ENCODE measurements around the gene DVL2.

DVL2 gene

DNA sequence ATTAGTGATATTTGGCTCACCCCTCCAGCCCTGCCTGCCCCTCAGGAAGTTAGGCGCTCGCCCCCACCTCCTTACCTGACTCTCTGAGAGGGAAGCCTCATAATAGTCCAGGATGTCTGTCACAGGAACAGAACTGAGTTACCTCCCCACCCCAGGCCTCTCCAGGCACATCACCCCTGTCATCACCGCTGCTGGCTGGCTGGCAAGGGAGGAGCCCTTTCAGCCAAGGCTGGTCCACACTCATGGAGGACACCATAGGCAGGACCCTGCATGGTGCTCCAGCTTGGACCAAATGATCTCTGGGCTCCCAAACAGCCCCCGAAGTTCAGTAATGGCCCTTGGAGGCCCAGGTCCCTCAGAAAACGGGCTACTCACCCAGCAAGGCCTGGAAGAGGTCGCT lies 16.2 kb downstream of the DVL2 start:
- no peak for DNase-seq

DNA sequence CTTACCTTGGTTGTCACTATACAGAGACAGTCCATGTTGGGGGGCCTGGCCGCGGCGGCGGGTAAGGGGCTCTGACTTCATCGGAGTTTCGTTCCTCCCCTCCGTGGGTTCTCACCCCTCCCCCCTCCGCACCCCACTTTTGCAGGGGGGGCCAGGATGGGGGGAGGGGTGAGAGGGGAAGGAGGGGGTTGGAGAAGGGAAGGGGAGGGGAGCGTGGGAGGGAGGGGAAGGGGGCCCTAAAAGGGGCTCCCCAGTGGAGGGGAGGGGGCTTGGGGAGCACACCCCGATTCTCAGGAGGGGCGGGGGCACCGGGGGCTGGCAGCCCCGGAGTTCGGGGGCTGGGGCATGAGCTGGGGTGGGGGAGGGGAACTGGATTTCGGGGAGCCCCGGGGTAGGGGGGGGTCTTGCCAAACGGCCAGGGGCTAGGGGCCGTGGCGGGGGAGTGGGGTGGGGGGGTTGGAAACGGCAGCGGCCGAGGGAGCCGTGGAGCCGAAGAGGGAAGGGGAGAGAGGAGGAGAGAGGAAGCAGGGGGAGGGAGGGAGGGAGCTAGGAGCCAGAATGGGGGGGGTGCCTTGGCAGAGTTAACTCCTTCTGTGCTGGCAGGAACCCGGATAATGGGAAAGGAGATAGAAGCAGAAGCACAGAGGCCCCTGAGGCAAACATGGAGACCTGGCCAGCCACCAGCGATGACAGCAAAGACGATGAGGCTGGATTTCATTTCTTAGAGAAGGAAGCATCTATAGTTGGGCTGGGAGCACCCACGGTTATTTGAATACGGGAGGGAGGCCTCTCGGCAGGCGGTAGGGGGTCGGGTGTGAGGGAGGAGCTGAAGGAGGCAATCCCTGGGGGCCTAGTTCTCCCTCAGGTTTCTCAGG lies 17.0 kb downstream of the DVL2 start:
- peak; percentile 73 for DNase-seq

DNA sequence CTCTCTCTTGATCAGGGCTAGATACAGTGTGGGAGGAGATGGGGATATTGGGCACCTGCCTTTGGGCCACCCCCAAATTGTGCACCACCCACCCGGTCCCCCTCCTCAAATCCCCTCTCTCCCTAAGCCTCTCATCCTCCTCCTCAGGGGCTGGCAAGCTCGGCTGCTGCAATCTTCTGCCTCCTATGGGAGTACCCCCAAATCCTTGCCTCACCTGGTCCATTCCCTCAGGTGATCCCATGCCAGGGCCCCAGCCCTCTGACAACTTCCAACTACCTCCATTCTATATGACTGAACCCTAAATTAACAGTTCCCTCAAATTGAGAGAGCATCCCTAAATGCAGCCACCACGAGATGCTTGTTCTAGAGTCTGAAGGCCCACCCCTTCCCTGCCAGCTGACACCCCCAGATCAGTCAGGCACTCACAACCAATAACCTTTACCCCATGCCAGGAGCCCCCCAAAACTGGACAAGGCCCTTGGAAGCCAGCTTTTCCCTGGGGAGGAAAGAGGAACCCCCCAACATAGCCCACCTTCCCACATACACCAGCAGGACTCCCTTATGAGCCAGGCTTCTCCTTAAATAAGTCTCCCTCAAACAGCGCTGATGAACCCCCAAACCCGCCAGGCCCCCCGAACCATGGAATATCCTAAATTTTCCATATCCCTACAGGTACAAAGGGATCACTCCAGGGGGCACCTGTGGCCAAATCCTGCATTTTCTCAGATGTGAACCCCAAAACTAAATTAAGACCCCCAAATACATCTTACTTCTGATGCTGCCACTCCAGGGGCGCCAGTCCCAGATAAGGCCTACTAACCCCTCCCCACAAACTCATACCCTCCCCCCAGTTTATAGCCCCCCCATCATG lies 17.8 kb downstream of the DVL2 start:
- DNase-seq = no peak

DNA sequence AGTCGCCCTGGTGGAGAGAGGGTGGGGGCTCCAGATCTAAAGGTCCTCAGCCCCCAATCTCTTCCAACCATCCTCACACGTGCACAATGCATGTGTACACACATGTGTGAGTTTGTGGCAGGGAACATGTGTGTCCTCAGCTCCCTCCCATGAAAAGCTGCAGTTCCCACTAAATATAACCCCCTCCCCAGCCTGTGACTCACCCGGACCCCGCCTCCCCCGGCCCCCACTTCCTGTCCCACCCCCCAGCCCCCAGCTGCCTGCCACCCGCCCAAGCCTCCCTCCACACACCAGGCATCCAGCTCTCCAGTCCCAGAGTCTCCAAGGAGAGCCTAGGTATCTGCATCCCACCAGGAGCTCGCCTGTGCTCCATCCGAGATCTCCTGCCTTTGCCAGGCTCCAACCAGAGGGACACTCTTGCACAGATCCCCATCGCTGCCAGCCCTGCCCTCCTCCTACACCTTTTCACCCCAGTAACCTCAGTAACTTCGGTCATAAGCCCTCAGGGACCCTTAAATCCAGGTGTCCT lies 18.6 kb downstream of the DVL2 start:
- no peak for DNase-seq

DNA sequence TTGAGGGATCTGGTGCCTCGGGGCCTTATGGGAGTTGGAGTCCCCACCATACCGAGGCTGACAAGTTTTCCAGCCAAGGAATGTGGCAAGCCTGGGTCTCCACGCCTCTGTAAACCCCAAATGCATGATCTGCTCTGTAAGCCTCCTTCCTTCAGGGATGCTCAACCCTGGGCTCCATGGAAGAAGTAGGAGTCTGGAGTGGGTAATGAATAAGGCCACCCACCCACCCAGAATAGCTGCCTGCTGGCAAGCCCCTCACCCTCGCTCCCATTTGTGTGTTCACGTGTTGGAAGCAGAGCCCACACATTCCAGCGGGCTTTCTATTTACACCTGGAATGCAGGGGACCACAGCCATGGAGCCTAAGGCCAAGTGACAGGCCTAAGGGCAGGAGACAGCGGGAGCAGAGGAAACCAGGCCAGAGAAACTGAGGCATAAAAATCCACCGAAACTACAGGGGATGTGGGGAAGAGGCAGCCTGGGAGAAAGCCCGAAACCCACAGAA lies 19.1 kb downstream of the DVL2 start:
- DNase-seq = no peak

DNA sequence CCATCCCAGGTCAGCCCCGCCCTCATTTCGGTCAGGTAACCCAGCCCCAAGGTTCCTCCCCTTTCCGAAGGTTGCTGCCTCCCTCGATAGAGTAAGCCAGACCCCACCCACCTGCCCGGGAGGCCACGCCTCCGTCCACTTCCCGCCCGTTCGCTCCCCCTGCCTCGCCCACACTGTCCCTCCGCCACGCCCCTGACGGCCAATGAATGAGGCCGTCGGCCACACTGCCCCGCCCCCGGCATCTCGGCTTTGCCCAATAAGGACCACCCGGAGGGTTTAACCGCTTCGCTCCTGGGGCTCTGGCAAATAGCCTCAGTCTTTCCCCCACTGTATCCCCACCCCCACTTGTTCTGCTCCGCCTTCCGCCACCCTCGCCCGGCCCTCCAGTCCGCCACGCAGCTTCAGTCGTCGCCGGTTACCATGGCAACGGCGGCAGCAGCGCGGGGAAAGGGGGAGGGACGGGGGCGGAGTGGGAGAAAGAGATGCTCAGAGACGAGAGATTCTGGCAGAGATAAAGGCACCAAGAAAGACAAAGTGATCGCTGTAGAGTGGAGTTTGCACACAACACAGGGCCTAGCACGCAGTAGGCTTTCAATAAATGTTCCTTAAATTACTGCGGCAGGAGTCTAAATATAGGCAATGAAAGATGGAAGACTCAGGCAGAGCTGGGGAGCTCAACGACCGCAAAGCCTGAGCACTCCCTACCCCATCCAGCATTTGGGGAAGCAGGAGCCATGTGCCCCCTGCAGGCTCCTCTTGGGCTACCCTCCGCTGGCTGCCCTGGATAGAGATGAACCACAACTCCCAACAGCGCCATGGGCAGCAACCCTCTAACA lies 19.8 kb downstream of the DVL2 start:
- peak; percentile 98 for DNase-seq

DNA sequence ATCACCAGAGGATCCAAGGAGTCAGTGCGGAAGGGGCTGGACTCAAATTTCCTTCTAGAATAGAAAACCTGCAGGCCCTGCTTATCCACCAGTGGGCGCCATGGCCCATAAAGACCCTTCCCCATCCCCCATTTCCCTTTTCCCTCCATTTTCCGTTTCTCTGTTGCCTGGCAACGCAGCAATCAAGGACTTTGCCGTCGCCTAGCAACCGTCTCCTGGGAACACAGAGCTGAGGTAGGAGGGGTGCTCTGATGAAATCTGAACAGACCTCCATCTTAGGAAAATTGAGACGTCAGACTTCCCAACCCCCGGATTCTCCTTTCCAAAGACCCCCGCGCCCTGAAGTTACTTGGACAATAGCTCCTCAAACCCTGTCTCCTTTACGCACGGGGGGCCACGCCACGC lies 20.4 kb downstream of the DVL2 start:
- peak; percentile 67 for DNase-seq

DNA sequence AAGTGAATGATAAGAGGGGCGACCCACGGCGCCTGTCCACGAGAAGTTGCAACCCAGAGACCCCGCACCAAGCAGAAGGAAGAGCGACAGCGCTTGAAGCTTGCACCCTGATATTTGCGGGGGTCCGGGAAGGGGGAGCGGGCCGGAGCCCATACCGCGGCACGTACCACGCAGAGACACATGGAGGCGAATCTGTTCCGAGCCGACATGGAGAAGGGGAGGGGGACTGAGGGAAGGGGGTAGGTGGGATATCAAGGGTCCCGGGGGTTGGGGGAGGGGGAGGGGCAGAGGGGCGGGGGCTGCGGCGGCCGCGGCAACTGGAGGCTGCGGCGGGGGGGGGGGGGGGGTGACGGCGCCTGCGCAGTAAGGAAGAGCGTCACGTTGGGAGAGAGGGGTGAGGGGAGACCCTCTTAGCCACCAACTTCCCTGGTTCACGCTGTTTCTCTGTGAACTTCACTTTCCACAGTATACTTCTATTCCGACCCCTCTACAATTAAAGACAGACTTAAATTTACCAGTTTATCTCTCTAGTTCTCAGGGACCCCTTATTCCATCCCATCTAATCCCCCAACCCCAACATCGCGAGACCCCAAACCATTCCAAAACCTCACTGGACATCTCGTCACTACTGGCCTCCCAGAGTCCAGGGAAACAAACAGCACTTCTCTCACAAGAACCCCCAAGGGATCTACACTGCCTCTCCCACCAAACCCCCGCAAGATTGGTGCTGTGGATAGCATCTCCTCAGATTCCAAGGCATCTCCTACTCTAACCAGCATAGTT lies 22.6 kb downstream of the DVL2 start:
- no peak for DNase-seq

DNA sequence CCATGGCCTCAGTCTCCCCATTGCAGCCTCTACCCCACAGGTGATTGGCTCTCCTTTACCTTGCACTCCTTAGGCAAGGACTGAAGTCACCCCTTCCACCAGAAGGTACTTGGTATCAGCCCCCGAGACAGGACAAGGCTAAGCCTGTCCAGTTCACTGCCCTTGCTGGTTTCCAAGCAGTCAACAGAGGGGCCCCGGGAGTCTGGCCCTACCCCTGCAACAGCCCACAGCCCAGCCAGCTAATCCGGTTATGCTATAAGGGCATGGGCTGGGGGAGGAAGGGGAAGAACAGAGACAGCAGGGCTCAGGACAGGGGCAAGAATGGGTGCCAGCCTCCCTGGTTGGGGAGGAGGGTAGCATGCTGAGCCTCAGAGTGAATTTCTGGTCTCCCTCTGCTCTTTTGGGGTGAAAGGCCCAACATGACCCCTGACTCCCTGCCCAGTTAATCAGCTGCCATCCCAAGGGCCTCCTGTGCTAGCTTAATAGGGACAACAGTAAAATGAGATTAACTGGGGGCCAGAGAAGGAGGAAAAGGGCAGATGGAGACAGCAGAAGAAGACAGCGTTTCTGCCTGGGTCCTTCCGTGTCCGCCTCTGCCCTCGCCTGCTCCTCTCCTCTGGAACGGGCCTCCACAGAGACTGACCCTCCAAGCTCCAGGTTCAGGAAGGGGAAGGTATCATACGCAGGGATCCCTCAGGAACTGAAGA lies 25.4 kb downstream of the DVL2 start:
- DNase-seq = no peak

DNA sequence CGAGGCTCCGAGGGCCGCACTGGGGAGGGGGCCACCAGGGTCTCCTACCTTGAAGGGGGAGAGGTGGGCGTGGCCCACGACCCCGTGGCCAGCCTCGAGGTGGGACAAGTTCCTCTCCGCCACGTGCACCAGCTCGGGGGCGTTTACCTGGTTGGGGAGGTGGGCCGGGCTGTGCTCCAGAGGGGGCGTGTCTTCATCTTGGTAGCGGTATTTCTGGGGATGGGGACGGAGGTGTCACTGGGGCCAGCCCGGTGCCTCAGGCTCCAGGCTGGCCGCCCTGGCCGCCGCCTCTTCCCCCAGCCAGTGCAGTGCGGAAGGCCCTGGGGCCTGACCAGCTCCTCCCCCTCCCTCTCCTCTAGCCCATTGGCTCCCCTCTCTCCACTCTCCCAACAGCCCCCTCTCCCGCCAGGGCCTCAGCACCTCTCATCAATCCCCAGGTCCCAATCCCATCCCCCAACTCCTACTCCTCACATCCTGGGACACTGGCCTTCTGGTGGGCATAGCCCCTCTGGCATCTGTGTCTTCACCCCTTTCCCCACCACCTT lies 26.2 kb downstream of the DVL2 start:
- DNase-seq = no peak

DNA sequence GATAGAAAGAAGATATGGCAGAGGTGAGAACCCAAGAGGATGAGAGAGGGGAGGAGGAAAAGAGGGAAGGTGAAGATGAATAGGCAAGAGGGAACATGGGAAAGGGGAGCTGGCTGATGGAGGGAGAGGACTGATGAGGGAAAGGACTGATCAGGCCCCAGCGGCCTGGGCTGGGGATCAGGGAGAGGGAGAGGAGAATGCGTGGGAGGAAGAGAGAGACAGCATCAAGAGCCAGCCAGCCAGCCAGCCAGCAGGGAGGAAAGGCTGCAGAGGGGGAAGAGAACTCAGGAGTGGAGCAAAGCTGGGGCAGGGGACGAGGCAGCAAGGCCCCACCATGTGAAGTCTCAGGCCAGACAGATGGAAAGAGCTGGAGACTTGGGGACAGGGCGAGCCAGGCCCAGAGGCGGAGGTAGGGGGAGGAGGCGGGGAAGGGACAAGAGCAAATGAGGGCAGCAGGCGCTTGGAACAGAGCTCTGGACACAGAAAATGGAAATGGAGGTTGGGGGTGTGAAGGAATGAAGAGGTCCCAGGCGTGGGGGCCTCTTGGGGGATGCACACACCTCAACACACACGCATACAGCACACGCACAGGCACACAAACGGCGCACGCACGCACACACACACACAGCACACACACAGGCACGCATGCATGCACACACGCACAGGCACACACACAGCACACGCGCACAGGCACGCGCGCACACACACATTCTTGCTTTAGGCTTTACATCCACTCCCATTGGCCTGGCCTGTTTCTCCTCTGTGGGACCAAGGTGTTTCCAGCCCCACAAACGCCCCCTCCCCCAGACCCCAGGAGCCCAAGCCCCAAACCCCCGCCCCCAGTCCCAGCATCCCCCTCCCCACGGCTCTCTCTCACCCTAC lies 27.0 kb downstream of the DVL2 start:
- DNase-seq = no peak

DNA sequence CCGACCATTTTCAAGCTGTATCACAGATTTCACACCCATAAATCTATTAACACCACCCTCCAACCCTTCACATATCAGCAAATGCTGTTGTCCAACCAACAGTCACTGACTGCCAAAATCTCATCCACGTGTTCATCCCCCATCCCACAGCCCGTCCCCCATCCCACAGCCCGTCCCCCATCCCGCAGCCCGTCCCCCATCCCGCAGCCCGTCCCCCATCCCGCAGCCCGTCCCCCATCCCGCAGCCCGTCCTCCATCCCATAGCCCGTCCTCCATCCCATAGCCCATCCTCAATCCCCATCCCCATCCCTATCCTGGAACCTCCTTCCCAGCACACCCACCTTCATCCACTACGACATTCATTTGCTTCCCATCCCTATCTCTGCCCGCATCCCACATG lies 28.8 kb downstream of the DVL2 start:
- DNase-seq = no peak

DNA sequence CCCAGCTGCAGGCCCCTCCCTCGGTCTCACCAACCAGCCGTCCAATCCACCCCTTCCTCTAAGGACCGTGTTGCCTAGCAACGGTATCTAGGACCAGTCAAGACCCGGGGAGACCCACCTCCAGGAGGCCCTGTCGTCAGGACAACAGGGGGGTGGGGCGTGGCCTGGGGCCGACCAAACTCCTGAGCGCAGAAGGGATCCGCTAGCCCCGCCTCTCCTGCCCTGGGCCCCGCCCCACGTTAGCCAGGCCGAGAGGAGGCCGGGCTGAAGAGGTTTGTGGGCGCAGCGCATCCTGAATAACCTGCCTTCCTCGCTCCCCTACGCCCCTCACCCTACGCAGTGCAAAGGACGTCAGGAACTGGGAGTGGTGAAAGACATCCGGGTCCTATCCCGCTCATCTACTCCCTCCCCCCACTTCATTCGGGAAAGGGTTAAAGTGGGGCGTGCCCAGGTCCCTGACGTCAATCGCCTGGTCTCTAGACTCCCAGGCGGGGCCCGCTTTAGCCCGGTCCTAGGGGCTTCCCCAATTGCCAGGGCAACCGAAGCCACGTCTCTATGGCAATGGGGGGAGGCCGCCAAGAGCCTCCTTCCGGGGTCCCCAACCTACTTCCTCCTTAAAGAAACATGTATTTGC lies 29.4 kb downstream of the DVL2 start:
- DNase-seq = peak; percentile 72

DNA sequence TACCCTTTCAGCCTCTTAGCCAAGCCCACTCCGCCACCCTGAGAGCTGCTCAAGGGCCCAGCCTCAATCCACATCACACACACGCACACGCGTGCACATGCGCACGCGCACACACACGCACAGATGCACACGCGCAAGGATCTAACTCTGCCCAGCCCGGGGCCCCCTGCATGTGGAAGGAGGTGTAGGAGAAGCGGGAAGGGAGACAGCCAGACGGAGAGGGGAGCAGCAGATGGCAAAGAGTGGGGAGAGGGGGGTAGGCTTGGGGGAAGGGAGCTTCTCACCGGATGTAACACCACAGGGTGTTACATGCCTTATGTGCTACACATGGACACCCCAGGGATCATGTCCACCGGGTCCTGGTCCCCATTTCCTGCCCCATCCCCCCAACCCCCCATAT lies 30.0 kb downstream of the DVL2 start:
- no peak for DNase-seq

DNA sequence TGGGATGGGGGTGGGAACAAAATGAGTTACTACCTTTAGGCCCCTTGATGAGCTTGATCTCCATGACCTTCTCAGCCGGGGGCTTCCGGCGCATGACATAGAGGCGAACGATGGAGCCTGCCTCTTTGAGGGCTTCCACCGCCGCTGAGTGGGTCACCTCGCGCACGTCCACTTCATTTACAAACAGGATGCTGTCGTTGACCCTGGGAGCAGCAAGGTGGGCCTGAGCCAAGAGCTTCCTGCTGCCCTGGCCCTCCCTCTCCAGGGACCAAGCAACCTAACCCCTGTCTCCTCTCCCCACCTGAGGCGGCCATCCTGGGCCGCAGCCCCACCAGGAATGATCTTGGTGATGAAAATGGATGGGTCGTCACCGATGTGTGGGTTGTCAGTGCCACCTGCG lies 30.9 kb downstream of the DVL2 start:
- DNase-seq = no peak

DNA sequence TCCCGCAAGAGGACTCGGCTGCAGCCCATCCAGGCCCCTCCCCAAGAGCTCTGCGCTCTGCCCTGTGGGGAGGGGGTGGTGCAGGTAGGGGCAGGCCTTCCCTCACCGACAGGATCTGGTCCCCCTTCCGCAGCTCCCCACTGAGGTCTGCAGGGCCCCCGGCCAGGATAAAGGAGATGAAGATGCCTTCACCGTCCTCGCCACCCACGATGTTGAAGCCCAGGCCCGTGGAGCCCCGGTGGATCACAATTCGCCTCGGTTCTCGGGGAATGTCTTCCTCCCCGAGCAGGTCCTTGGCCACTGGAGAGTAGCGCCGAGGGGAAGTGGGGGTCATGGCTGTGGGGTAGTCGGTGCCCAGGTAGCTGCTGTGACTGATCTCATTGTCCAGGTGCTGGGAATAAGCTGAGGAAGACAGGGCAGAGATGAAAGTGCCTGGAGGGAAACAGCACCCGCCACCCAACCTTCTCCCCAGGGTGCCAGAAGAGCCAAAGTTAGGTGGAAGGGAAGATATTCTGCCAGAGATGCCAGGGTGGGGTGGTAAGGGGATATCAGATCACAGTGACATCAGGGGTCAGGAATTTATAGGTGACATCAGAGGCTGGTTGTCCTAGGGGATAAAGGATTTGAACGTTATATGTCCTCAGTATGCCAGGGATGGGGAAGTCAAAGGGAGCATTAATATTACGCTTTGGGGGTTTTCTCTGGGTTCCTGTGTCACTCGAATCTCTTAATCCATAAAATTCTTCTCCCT lies 37.5 kb downstream of the DVL2 start:
- no peak for DNase-seq

DNA sequence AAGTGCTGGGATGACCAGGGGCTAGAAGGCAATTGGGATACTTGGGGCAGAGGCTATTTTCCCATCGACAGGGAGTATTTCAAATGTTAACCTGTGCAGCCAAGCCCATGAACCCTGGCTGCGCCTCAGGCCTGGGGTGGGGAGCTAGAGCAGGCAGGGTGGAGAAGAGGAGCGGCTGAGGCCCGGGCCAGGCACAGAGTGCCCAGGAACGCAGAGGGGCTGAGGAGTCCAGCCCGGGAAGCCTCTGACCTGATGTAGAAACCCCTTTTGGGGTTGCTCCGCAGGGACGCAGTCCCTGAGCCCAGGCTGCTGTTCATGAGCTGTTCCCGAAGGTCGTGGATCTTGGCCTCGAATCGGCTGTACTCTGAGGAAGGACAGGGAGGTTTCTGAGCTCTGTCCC lies 38.3 kb downstream of the DVL2 start:
- no peak for DNase-seq

DNA sequence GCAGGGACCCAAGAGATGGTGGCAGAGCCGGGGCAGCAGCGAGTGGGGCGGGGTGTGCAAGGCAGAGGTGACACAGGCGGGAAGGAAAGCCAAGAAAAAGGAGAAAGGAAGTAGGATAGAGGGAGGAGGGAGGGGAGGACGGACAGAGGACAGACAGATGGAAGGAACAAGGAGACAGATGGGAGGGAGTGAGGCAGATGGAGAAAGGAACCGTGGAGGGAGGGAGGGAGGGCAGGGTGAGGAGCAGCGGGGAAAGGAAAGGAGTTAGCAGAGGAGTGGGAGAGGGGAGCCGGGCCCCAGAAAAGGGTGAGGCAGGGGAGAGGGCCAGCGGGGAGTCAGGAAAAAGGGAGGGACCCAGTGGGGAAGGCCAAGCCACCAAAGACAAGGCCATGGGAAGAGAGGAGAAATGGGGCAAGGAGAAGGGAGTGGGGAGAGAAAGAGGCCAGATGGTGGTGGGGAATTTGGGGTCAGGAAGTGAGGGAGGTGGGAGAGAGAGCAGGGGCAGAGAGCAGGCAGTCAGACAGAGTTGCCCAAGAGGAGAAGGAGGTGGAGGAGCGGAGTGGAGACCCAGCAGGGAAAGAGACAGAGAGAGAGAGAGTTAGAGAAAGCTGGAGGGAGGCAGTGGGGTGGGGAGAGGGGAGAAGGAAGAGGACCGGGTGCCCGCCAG lies 41.9 kb downstream of the DVL2 start:
- no peak for DNase-seq

All from EL (cell line).